Measurements from ENCODE around the gene URM1.
"Not testable (repeated sequence)": the region's sequence is repeated elsewhere in the genome, so short reads cannot be mapped to it uniquely, and the experiment has no call there.

DNA sequence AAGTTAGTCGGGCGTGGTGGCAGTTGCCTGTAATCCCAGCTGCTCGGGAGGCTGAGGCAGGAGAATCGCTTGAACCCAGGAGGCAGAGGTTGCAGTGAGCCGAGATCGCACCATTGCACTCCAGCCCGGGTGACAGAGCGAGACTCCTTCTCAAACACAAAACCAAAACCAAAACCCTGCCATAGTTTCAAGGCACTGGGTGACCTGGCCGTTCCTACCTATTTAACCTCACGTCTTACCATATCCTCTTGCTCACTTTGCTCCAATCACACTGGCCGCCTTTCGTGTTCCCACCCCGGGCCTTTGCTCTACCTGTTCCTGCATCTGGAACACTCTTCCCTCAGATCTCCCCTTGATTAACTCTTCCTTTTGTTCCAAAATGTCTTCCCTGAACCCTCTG lies 42.6 kb downstream of the URM1 start:
- TF ChIP-seq, protein P1, sequence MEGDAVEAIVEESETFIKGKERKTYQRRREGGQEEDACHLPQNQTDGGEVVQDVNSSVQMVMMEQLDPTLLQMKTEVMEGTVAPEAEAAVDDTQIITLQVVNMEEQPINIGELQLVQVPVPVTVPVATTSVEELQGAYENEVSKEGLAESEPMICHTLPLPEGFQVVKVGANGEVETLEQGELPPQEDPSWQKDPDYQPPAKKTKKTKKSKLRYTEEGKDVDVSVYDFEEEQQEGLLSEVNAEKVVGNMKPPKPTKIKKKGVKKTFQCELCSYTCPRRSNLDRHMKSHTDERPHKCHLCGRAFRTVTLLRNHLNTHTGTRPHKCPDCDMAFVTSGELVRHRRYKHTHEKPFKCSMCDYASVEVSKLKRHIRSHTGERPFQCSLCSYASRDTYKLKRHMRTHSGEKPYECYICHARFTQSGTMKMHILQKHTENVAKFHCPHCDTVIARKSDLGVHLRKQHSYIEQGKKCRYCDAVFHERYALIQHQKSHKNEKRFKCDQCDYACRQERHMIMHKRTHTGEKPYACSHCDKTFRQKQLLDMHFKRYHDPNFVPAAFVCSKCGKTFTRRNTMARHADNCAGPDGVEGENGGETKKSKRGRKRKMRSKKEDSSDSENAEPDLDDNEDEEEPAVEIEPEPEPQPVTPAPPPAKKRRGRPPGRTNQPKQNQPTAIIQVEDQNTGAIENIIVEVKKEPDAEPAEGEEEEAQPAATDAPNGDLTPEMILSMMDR (IDR thresholded peaks at IDR 0.05; ENCODE audit: poor library complexity, severe bottlenecking), result not testable (repeated sequence)
- TF ChIP-seq, protein P2, sequence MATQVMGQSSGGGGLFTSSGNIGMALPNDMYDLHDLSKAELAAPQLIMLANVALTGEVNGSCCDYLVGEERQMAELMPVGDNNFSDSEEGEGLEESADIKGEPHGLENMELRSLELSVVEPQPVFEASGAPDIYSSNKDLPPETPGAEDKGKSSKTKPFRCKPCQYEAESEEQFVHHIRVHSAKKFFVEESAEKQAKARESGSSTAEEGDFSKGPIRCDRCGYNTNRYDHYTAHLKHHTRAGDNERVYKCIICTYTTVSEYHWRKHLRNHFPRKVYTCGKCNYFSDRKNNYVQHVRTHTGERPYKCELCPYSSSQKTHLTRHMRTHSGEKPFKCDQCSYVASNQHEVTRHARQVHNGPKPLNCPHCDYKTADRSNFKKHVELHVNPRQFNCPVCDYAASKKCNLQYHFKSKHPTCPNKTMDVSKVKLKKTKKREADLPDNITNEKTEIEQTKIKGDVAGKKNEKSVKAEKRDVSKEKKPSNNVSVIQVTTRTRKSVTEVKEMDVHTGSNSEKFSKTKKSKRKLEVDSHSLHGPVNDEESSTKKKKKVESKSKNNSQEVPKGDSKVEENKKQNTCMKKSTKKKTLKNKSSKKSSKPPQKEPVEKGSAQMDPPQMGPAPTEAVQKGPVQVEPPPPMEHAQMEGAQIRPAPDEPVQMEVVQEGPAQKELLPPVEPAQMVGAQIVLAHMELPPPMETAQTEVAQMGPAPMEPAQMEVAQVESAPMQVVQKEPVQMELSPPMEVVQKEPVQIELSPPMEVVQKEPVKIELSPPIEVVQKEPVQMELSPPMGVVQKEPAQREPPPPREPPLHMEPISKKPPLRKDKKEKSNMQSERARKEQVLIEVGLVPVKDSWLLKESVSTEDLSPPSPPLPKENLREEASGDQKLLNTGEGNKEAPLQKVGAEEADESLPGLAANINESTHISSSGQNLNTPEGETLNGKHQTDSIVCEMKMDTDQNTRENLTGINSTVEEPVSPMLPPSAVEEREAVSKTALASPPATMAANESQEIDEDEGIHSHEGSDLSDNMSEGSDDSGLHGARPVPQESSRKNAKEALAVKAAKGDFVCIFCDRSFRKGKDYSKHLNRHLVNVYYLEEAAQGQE (IDR thresholded peaks at IDR 0.05; ENCODE audit: borderline replicate concordance), result not testable (repeated sequence)
- not testable (repeated sequence) for TF ChIP-seq TAF1 (IDR thresholded peaks at IDR 0.05; ENCODE audit: low read depth); EP300 (conservative IDR thresholded peaks at IDR 0.05; ENCODE audit: poor library complexity, severe bottlenecking); RAD21 (conservative IDR thresholded peaks at IDR 0.05); EZH2 (IDR thresholded peaks at IDR 0.05; ENCODE audit: borderline replicate concordance, insufficient read depth, low read length, poor library complexity, severe bottlenecking)
